HepG2 (cell line): ENCODE data around the gene SERINC1. TPM values are rescaled to one million over a fixed set of nuclear protein-coding genes. Genes with fewer than 3 reads are reported as not detected.

ENCODE experiments used
- FOXK2 ChIP-seq: fragments of 450-650 bp; IDR thresholded peaks from 2 replicates; pipeline ENCODE4 v1.6.1; 2016
- KLF13 ChIP-seq: sonication (generic); formaldehyde crosslinking; IDR thresholded peaks from 2 replicates; pipeline ENCODE4 v1.4.0; 2020; ENCODE audit warnings: mild to moderate bottlenecking, missing genetic modification reagents
- NR1H2 ChIP-seq: sonication (generic); formaldehyde crosslinking; IDR thresholded peaks from 2 replicates; pipeline ENCODE4 v1.8.1; 2022; ENCODE audit warnings: low read depth, missing genetic modification reagents, borderline replicate concordance
- SMAD3 ChIP-seq: sonication (generic); formaldehyde crosslinking; IDR thresholded peaks from 2 replicates; pipeline ENCODE4 v1.4.0; 2020; ENCODE audit warnings: missing genetic modification reagents
- SRY ChIP-seq: sonication (generic); formaldehyde crosslinking; IDR thresholded peaks from 2 replicates; pipeline ENCODE4 v1.8.0; 2022; ENCODE audit warnings: mild to moderate bottlenecking, missing genetic modification reagents
- TCF12 ChIP-seq, 2 experiments: fragments of 450-650 bp in 1 of 2; sonication (generic) in 1 of 2; formaldehyde crosslinking in 1 of 2; IDR thresholded peaks; 2 replicates each; pipeline versions ENCODE4 v1.6.1 to v1.8.0; 2017 to 2022; ENCODE audit warnings: antibody characterized with exemption in 1 of 2, mild to moderate bottlenecking in 1 of 2, missing genetic modification reagents in 1 of 2, moderate library complexity in 1 of 2
- YEATS4 ChIP-seq: sonication (generic); formaldehyde crosslinking; IDR thresholded peaks from 2 replicates; pipeline ENCODE4 v1.4.0; 2020; ENCODE audit warnings: missing genetic modification reagents, borderline replicate concordance
- ZNF431 ChIP-seq: sonication (generic); formaldehyde crosslinking; IDR thresholded peaks from 2 replicates; pipeline ENCODE4 v1.9.0; 2022; ENCODE audit warnings: missing genetic modification reagents, low read depth, mild to moderate bottlenecking, borderline replicate concordance
- ZNF644 ChIP-seq: IDR thresholded peaks from 2 replicates; pipeline ENCODE4 v1.6.1; 2016; ENCODE audit warnings: low read depth
- ZNF781 ChIP-seq: sonication (generic); formaldehyde crosslinking; IDR thresholded peaks from 2 replicates; pipeline ENCODE4 v1.5.1; 2020; ENCODE audit warnings: borderline replicate concordance, mild to moderate bottlenecking, missing genetic modification reagents; ENCODE audit errors: not compliant biosample characterization
- polyA plus RNA-seq, 8 experiments: library from polyadenylated mRNA; depleted of rRNA in 3 of 8; stranded (reverse) in 7 of 8; unstranded in 1 of 8; fragments of >200 nt; fragmentation: Illumina TruSeq in 4 of 8; extraction: Trizol in 4 of 8; gene quantifications; 2 replicates each; pipeline versions ENCODE4 v1.2.1 to v1.2.3, GENCODE V29; 2011 to 2016; ENCODE audit warnings: low read depth in 4 of 8, missing spikeins in 1 of 8, mixed read lengths in 1 of 8; ENCODE audit not compliant: insufficient read depth in 1 of 8
- total RNA-seq, 5 experiments: library from RNA; depleted of rRNA; stranded (reverse); fragments of >200 nt; fragmentation: Illumina TruSeq; extraction: Trizol; gene quantifications; 2 replicates each; pipeline ENCODE4 v1.2.3, GENCODE V29; 2016; ENCODE audit warnings: low read depth in 1 of 5
- TF ChIP-seq, protein P1 (sequence below): sonication (generic); formaldehyde crosslinking; IDR thresholded peaks from 2 replicates; pipeline ENCODE4 v1.5.0; 2020; ENCODE audit warnings: mild to moderate bottlenecking, missing genetic modification reagents
- TF ChIP-seq, protein P2 (sequence below): sonication (generic); formaldehyde crosslinking; conservative IDR thresholded peaks from 2 replicates; pipeline ENCODE4 v1.8.0; 2022; ENCODE audit warnings: low read depth, missing genetic modification reagents
- TF ChIP-seq, protein P3 (sequence below): sonication (generic); formaldehyde crosslinking; IDR thresholded peaks from 2 replicates; pipeline ENCODE4 v1.5.1; 2020; ENCODE audit warnings: mild to moderate bottlenecking, missing genetic modification reagents, moderate library complexity
- TF ChIP-seq, protein P4 (sequence below): sonication (generic); formaldehyde crosslinking; IDR thresholded peaks from 2 replicates; pipeline ENCODE4 v1.4.0; 2020; ENCODE audit warnings: low read depth, mild to moderate bottlenecking, missing genetic modification reagents
- TF ChIP-seq, protein P5 (sequence below): sonication (generic); formaldehyde crosslinking; IDR thresholded peaks from 2 replicates; pipeline ENCODE4 v1.8.1; 2023; ENCODE audit warnings: mild to moderate bottlenecking, inconsistent platforms, moderate library complexity, missing genetic modification reagents, borderline replicate concordance
- TF ChIP-seq, protein P6 (sequence below): sonication (generic); formaldehyde crosslinking; IDR thresholded peaks from 2 replicates; pipeline ENCODE4 v1.8.1; 2023; ENCODE audit warnings: mild to moderate bottlenecking, missing genetic modification reagents, borderline replicate concordance

SERINC1 gene
- total and polyA plus RNA-seq, 2 of the 13 experiments (the other 11 are each of a cell fraction or from before 2014, with no cell fraction given), result 93.5 to 112 TPM

DNA sequence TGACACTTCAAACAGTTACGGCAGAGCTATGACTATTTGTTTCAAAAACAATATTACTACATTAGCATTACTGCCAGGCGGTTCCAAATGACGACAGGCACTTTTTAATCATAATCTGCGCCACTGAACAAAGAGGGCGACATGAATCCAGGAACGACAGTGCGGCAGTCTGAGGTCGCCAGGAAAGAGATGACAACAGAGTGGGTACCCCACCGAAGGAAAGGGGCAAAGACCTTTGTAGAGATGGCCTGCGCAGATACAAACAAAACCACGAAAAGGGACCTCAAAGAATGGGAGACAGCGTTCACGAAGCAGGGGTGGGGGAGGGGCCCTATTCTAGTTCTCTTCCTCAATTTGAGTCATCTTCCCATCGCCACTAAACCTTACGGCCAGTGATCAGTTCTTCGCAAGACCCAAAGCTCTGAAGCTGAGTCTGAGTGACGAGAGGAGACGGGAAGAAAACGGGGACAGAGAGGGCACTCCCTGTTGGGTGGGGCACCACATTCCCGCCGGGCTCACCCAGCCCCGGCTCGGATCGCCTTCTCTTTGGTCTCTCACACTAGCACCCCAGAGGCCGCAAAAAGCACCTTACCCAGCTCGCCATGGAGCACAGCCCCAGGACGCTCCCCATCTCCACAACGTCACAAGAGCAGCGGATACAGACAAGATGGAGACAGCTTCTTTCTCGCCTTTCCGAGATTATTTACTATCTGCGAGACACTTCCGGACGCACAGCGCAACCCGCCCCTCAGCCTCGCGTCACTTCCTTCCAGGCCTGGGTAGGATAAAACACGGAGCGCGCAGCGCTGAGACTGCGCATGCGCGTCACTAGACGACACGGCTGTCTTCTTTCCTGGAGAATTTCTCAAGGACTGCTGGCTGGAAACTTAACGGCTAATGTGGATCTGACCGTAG is at the start of gene SERINC1 (continued):
- TF ChIP-seq, protein P1, sequence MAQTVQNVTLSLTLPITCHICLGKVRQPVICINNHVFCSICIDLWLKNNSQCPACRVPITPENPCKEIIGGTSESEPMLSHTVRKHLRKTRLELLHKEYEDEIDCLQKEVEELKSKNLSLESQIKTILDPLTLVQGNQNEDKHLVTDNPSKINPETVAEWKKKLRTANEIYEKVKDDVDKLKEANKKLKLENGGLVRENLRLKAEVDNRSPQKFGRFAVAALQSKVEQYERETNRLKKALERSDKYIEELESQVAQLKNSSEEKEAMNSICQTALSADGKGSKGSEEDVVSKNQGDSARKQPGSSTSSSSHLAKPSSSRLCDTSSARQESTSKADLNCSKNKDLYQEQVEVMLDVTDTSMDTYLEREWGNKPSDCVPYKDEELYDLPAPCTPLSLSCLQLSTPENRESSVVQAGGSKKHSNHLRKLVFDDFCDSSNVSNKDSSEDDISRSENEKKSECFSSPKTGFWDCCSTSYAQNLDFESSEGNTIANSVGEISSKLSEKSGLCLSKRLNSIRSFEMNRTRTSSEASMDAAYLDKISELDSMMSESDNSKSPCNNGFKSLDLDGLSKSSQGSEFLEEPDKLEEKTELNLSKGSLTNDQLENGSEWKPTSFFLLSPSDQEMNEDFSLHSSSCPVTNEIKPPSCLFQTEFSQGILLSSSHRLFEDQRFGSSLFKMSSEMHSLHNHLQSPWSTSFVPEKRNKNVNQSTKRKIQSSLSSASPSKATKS (CRISPR knock-in tag), result peak; percentile 81; the same call in 1 of the 2 replicates
- TF ChIP-seq, protein P2, sequence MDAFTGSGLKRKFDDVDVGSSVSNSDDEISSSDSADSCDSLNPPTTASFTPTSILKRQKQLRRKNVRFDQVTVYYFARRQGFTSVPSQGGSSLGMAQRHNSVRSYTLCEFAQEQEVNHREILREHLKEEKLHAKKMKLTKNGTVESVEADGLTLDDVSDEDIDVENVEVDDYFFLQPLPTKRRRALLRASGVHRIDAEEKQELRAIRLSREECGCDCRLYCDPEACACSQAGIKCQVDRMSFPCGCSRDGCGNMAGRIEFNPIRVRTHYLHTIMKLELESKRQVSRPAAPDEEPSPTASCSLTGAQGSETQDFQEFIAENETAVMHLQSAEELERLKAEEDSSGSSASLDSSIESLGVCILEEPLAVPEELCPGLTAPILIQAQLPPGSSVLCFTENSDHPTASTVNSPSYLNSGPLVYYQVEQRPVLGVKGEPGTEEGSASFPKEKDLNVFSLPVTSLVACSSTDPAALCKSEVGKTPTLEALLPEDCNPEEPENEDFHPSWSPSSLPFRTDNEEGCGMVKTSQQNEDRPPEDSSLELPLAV (CRISPR knock-in tag), result no peak
- TF ChIP-seq TCF12 (IDR thresholded peaks at IDR 0.05) (no peak), TCF12 (CRISPR knock-in tag; IDR thresholded peaks at IDR 0.05) (no peak), KLF13 (CRISPR knock-in tag) (peak; percentile 87; the same call in 1 of the 2 replicates), SRY (CRISPR knock-in tag) (no peak), YEATS4 (CRISPR knock-in tag) (peak; percentile 85), SMAD3 (peak; percentile 57; the same call in 1 of the 2 replicates), NR1H2 (no peak), ZNF781 (CRISPR knock-in tag) (peak; percentile 82), FOXK2 (0 out of 2 replicates have a peak, but pooled peaks have one; percentile 36), ZNF431 (no peak; the same call in 1 of the 2 replicates), ZNF644 (CRISPR knock-in tag) (peak; percentile 22; the same call in 1 of the 2 replicates)
- TF ChIP-seq, protein P3, sequence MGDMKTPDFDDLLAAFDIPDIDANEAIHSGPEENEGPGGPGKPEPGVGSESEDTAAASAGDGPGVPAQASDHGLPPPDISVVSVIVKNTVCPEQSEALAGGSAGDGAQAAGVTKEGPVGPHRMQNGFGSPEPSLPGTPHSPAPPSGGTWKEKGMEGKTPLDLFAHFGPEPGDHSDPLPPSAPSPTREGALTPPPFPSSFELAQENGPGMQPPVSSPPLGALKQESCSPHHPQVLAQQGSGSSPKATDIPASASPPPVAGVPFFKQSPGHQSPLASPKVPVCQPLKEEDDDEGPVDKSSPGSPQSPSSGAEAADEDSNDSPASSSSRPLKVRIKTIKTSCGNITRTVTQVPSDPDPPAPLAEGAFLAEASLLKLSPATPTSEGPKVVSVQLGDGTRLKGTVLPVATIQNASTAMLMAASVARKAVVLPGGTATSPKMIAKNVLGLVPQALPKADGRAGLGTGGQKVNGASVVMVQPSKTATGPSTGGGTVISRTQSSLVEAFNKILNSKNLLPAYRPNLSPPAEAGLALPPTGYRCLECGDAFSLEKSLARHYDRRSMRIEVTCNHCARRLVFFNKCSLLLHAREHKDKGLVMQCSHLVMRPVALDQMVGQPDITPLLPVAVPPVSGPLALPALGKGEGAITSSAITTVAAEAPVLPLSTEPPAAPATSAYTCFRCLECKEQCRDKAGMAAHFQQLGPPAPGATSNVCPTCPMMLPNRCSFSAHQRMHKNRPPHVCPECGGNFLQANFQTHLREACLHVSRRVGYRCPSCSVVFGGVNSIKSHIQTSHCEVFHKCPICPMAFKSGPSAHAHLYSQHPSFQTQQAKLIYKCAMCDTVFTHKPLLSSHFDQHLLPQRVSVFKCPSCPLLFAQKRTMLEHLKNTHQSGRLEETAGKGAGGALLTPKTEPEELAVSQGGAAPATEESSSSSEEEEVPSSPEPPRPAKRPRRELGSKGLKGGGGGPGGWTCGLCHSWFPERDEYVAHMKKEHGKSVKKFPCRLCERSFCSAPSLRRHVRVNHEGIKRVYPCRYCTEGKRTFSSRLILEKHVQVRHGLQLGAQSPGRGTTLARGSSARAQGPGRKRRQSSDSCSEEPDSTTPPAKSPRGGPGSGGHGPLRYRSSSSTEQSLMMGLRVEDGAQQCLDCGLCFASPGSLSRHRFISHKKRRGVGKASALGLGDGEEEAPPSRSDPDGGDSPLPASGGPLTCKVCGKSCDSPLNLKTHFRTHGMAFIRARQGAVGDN (CRISPR knock-in tag), result peak; percentile 87
- TF ChIP-seq, protein P4, sequence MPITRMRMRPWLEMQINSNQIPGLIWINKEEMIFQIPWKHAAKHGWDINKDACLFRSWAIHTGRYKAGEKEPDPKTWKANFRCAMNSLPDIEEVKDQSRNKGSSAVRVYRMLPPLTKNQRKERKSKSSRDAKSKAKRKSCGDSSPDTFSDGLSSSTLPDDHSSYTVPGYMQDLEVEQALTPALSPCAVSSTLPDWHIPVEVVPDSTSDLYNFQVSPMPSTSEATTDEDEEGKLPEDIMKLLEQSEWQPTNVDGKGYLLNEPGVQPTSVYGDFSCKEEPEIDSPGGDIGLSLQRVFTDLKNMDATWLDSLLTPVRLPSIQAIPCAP (CRISPR knock-in tag), result peak; percentile 71; the same call in 1 of the 2 replicates
- TF ChIP-seq, protein P5, sequence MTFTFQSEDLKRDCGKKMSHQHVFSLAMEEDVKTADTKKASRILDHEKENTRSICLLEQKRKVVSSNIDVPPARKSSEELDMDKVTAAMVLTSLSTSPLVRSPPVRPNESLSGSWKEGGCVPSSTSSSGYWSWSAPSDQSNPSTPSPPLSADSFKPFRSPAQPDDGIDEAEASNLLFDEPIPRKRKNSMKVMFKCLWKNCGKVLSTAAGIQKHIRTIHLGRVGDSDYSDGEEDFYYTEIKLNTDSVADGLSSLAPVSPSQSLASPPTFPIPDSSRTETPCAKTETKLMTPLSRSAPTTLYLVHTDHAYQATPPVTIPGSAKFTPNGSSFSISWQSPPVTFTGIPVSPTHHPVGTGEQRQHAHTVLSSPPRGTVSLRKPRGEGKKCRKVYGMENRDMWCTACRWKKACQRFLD (CRISPR knock-in tag), result peak; percentile 55; the same call in 1 of the 2 replicates
- TF ChIP-seq, protein P6, sequence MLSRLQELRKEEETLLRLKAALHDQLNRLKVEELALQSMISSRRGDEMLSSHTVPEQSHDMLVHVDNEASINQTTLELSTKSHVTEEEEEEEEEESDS, result 0 out of 2 replicates have a peak, but pooled peaks have one; percentile 23
